HG03159 (cell line): Measurements from ENCODE around the gene WEE2.
"Not testable (repeated sequence)": the region's sequence is repeated elsewhere in the genome, so short reads cannot be mapped to it uniquely, and the experiment has no call there.

ENCODE experiments used
- ATAC-seq: cut with Tn5 transposase; IDR thresholded peaks from one replicate; pipeline ENCODE4 v1.9.1; 2021; ENCODE audit warnings: mild to moderate bottlenecking, moderate library complexity; ENCODE audit not compliant: unreplicated experiment

WEE2 gene

DNA sequence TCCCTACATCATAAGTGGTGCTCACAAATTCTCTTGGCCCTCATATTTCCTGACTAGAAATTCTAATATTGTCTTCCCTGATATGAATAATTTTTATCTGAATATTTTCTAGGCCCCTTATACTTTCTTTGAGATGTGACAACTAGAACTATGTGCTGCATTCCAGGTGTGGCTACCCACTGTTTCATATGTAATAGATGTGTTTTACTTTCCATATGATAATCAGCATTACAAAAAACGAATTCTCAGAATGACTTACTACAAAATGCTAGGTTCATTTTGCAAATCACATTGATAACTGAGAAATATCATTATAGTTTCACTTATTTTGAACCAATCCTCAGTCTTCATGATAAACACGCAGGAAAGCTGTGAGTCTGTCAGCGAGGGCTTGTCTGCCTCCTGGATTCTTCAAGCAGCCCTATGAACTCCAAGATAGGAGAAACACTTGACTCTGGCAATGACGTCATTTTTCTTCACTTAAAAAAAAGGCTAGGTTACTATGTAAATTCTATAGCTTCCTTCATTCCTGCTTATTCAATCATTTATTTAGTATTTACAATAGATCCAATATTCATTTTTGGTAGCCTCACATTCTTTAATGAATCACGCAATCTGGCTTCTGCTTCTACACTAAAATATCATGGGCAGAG is 4.6 kb downstream of the WEE2 start:
- no peak for ATAC-seq

DNA sequence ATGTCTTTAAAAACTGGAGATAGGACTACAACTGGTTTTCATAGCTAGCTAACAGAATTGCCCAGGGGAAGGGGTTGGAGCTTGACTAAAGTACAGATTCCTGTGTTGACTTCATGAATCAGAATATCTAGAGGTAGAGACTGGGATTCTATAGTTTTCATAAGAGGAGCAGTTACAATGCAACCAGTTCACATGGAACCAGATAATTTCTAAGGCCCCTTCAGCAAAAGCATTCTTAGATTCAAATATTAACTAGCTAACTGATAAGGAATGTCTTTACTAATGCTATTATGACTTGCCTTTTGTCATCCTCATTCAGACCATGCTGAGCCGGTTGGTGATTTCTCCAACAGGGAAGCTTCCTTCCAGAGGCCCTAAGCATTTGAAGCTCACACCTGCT is 5.7 kb downstream of the WEE2 start:
- no peak for ATAC-seq

DNA sequence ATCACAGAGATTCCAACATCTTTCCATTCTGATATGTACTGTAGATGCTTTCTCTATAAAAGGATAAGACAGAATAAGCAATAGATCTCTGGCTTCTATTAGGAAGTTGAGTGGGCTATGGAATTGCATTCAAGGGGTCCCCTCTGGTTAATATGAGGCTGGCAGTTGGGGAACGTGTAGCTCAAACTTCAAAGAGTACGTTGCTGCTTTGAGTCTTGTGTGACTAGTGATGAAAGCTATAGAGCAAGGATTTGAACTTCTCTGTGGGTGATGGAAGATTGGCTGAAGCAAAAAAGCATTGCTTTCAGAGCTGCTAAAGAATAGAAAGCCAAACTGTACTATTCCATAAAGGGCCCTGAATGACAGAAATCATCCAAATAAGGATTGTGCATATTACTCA is 6.4 kb downstream of the WEE2 start:
- no peak for ATAC-seq

DNA sequence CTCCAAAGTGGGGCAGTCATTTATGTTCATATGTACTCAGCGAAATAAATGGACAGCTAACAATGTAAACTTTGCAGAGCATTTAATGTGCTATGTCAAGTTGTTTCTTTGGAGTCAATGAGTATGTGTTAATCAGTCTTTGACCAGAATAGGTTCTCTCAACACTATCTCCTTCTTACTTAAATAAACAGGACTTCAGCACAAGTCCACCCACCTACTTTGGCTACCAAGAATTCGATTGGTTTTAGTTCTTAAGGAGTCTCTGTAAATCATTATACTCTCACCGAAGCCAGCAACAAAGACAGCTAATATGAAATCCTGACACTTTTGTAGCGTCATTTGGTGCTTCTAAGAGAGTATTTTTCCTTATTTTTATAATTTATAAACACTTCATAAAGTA is 6.9 kb downstream of the WEE2 start:
- ATAC-seq: no peak

DNA sequence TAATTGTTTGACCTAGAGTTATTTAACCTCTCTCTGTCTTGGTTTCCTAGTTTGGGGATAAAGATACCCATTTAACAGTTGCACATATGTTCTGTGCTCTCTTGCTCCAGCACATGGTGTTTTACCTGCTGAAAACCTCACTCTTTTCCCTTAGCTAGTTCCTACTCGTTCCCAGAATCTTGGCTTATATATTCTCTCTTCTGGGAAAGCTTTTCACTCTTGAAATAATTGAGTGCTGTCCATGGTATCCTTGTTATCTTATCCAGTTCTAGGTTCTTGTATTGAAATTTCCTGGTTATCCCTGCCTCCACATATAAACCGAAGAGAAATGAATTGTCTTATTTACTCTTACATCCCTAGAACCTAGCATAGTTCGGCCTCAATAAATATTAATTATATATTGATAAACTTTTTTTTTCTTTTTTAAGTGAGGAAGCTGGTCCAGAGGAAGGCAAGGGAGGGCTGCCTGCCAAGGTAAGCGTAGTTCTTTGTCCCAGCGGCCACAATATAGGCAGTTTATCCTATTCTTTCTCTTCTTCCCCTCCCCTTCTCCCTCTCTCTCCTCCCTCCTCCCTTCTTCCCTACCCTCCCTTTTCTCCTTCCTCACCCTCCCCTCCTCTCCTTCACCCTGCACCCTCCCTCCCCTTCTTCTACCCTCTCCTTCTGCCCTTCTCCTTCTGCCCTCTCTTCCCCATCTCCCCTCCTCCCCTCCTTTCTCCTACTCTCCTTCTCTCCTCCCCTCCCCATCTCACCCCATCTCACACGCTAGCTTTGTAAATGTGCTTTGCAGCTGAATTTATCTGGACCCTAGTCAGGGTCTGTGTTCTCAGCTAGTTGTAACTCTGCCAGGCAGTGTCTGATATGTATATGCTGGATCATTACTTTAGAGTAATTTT is 7.9 kb downstream of the WEE2 start:
- ATAC-seq: no peak

DNA sequence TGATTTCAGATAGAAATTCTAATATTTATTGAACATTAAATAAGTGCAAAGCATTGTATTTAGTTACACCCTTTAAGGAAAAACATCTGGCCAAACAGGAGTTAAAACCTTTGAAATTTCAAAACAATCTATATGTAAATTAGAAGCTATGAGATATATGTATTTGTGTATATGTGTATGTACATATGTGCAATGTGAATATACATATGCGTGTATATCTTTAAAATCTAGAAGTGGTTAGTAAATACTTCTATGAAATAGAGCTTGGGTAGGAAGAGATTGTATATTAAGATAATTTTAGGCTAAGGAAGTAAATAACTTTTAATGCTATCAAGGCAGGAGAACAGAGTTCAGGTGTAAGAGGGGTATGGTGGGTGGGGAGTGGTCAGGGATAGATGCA is 9.3 kb downstream of the WEE2 start:
- no peak for ATAC-seq

DNA sequence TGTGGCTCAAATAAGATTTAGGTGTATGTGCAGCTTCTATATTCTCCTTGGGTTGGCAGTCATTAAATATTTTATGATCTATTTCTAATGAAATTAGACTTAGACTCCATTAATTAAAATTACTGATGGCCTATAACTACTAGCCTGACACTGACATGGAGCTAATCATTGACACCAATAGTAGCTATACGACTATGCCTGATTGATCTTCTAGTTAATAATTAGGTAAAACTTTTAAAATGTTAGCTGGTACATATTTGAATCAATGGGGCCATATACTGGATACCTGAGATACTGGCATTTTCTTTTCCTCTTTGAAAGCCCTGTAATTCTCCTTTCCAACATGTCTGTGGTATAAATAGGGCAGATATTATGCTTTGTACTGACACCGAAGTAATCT is 14.4 kb downstream of the WEE2 start:
- peak; percentile 61 for ATAC-seq

DNA sequence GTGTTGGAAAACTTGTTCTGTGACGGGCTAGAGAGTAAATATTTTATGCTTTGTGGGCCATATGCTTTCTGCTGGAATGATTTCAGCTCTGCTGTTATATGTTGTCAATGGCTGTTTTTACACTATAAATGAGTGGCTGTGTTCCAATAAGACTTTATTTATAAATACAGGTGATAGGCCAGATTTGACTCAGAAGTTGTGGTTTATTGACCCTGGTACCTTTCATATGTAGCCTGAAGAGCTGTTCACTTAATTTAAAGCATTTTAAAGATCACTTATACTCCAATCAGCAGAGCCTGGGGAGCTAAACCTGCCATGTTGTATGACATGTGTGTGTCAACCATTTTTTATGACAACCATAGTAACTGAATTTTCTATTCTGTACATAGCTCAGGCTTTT is 20.9 kb downstream of the WEE2 start:
- no peak for ATAC-seq

DNA sequence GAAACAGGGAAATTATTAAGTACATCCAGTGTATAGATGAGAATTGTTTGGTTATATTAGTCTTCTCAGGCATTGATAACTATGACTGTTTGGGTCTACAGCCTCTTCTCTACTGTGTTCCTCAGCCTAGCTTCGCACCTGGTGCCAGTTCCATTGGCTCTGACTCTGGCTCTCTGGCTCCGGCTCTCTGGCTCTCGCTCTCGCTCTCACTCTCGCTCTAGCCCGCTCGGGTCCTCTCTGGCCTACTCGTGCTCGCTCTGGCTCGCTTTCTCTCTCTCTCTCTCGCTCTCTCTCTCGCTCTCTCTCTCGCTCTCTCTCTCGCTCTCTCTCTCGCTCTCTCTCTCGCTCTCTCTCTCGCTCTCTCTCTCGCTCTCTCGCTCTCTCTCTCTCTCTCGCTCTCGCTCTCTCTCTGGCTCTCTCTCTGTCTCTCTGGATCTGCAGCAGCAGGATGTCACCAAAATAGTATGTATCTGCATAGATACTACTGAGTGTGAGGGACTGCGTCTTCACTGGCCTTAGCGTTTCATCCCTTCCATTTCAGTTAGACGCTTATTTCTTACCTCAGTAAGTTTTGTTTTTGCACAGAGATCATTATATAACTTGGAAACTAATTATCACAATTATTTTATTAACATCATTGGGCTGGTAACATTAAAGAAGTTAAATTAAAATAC is 23.5 kb downstream of the WEE2 start:
- no peak for ATAC-seq

DNA sequence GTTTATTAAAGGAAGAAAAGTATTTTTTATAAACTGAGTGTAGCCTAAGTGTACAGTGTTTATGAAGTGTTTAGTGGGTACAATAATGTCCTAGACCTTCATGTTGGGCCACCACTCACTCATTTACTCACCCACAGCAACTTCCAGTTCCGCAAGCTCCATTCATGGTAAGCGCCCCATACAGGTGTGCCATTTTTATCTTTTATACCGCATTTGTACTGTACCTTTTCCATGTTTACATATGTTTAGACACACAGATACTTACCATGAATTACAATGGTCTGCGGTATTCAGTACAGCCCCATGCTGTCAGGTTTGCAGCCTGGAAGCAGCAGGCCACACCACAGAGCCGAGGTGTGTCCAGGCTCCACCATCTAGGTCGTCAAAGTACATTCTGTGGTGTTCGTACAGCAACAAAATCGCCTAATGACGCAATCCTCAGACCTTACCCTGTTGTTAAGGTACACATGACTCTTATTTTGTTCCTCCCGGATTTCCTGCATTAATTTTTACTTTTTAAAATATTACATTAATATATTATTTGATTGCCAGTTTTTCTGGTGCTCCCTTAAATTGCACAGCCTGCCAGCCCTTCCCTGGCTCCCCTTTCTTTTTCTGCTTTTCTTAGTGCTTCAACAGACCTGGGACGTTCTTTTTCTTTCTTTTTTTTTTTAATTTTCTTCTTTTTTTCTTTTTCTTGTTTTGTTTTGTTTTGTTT is 29.1 kb downstream of the WEE2 start:
- ATAC-seq: no peak

DNA sequence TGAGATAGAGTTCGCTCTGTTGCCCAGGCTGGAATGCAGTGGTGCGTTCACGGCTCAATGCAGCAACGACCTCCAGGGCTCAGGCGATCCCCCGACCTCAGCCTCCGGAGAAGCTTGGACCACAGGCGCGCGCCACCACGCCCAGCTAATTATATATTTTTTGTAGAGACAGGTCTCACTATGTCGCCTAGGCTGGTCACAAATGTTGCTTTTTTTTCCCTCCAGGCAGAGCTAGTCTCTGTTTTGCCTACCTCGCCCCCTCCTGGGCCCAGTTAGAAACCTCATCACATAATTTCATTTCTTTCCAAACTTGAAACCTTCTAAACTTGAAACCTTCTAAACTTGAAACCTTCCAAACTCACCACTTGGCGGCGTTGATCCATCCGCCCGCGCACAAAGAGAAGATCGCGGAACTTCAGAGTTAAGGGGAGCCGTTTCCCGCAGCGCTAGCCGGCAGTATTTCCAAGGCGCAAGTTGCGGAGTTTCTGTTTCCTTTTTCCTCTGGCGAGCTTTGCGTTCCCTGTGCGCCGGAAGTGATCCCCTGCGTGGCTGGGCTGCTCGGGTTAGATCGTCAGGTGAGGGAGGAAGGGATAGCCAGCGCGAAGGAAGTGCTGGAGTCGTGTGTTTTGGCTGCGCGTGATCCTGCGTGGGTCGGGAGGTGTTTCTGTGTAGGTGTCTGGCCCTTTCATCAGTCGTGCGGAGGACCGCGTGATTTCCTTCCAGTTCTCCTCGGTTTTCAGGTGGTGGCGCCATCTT is 29.9 kb downstream of the WEE2 start, which contains the start of gene SSBP1:
Gene SSBP1, plus strand, starts transcription at position 523 of the 756 bp plus-strand sequence. CDS start 809 bp downstream, outside the sequence.
- peak; percentile 93 for ATAC-seq

DNA sequence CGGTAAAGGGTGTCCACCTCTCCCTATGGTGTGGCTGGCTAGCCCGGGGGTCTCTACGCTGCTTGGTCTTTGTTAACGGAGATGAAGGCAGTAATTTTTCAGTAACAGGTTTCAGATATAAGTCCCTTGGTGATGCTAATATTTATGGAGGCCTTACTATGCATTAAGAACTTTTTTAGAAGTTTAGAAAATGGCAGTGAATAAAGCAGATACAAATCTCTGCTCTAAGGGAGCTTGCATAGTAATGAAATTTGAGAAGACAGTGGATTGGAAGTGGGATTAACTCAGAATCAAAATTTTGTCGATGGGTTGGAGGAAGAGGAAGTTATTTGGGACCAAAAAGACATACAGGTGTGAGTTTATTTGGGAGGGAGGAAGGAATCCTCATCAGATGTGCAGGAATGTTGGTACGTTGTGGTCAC is 30.4 kb downstream of the WEE2 start:
- no peak for ATAC-seq

DNA sequence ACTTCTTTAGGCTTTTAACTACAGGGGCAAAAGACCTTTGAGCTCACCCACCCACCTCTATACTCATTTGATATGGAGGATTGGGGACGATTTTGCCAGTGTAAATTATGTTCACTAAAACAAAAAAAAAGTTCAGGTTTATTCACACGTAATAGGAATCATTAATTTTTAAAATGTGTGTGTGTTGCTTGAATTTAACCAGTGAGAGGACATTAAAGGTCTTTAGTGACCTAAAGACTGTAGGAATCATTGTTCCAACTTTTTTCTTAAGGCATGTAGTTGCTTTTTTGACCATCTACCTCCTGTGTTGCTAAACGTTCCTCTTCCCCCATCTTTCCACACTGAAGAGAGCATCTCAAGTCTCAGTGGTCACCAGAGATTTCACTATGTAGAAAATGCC is 31.1 kb downstream of the WEE2 start:
- ATAC-seq: no peak

DNA sequence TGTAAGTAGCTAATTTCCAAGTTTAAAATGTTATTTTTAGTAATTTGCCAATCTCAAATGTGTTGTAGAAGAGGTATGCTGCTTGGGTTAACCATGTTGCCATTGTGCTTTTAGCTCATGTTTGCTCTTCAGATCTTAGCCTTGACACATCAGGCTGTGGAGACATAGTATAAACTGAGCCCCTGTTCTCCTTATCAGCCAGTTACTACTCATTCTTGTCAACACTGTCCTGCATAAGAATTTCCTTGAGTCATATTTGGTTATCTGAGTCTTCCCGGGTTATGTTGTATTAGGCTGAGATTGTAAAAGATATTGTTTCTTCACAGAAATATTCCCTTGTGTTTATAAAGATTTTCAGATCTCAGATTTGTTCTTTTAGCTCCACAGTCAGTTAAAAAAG is 34.1 kb downstream of the WEE2 start:
- no peak for ATAC-seq

DNA sequence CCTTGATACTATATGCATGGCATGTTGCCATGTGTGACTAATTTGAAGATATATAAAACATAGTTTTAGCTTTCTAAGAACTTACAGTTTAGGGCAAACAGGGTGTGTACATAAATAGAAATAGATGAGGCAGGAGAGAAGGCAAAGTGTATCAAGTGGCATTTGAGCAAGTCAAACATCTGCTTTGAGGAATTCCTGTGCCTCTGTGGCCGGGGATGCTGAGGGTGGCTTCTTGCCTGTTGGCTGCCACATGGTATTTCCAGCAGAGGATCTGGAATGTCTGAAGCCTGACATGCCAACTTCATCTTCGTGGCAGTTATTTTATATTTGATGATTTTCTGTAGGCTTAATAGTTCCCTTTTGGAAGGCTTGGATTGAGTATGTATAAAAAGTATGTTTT is 36.0 kb downstream of the WEE2 start:
- no peak for ATAC-seq

DNA sequence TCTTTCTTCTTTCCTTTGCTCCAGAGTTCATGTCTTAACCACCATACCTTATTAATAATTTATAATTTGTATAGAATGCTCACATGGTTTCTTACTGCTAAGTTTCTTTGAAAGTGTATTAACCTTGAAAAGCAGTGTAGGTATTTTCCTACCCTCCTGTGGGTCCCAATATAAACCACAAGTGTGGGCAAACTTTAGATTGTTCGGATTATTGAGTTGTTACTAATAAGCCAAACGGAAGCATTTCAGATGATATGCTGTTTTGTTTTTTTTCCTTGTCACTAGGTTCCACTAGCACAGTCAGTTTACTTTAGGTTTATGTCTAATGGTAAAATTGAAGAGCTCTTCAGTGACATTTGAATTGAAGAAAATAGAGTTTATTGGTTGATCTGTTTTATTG is 40.2 kb downstream of the WEE2 start:
- ATAC-seq: no peak

DNA sequence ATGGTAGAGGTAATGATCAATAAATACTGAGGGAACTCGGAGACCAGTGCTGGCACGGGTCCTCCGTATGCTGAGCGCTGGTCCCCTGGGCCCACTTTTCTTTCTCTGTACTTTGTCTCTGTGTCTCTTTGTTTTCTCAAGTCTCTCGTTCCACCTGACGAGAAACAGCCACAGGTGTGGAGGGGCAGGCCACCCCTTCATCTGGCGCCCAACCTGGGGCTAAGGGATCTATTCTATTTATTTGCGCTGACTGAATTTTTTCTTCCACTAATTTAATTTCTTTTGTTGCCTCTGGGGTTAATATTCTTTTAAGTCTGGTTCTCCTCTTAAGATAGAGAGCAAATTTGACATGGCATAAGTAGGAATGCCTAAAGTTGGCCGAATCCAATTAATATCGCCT is 43.8 kb downstream of the WEE2 start:
- ATAC-seq: not testable (repeated sequence)

DNA sequence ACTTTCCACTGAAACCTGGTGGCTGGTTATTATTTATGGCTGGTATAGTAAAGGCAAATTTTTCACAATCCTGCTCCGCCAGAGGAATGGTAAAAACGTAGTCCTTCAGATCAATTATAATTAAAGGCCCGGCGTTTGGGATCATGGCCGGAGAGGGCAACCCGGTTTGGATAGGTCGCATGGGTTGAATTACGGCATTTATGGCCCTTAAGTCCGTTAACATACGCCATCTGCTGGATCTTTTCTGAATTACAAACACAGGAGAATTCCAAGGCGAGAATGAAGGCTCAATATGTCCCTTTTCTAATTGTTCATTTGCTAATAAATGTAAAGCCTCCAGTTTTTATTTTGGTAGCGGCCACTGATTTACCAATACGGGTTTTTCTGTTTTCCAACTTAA is 44.5 kb downstream of the WEE2 start:
- ATAC-seq: no peak

DNA sequence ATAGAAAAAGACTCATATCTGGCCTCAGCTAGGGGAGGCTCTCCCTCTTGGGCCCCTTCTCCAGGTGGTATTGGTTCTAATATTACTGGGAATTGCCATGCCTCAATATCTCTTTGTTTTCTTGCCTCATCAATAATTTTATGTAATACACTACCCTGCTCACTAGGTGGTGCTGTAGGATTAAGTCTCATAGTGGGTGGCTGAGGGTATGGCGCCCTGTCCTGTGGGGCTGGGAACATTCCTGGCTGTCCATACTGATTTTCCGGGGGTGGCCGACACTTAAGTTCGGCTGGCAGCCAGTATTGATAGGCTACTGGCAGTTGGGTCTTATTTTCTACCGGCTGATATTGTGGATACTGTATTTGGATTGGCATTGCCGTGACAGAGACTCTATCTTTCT is 46.8 kb downstream of the WEE2 start:
- no peak for ATAC-seq

DNA sequence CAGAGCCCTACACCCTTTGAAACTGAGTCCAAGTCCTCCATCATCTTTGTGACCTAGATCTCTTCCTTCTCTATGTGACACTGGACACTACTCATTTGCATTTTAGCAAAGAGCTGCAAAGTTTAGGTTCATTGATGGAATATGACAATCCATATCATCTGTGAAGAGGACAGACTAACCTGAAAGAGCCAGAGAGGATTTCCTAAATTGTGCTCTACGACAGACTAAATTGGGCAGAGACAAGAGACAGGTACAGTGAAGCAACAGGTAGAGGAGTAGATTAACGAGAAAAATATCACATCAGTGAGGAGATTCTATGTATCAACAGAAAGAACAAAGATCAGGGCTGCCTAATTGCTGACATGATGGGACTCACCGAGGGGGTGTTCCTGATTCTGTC is 55.6 kb downstream of the WEE2 start, which contains the start of gene TAS2R3:
Gene TAS2R3, plus strand, starts transcription at position 301 of the 400 bp plus-strand sequence. Its CDS starts 62 bp downstream, at position 363.
- ATAC-seq: no peak
